Liver (tissue), 9 donors: Measurements from ENCODE around the gene CHTF18. TPM values are rescaled to one million over a fixed set of nuclear protein-coding genes. Genes with fewer than 3 reads are reported as not detected.

Experiments used
- DNase-seq: peaks from one replicate; pipeline ENCODE4 v3.0.0-alpha.2; 2017; ENCODE audit warnings: low spot score
- H3K27ac ChIP-seq, 2 donors: one replicate each; pipeline ENCODE4 v1.7.0; 2013; ENCODE audit warnings: inconsistent platforms in 2 of 2, low read length in 2 of 2, control low read depth in 1 of 2, low read depth in 1 of 2, mild to moderate bottlenecking in 1 of 2
- H3K27me3 ChIP-seq, 4 donors: one replicate each; pipeline versions ENCODE4 v1.6.1 to v1.7.0; 2013; ENCODE audit warnings: low read length in 3 of 4, inconsistent platforms in 1 of 4, mild to moderate bottlenecking in 1 of 4, moderate library complexity in 1 of 4; ENCODE audit not compliant: control insufficient read depth in 4 of 4, insufficient read depth in 4 of 4
- H3K36me3 ChIP-seq, 4 donors: one replicate each; pipeline versions ENCODE4 v1.6.1 to v1.7.0; 2013; ENCODE audit warnings: low read length in 3 of 4, mild to moderate bottlenecking in 3 of 4, low read depth in 1 of 4, moderate library complexity in 1 of 4; ENCODE audit not compliant: control insufficient read depth in 4 of 4, insufficient read depth in 3 of 4
- H3K4me1 ChIP-seq, 4 donors: one replicate each; pipeline versions ENCODE4 v1.6.1 to v1.7.0; 2013; ENCODE audit warnings: low read length in 3 of 4, mild to moderate bottlenecking in 3 of 4, moderate library complexity in 1 of 4; ENCODE audit not compliant: control insufficient read depth in 4 of 4, insufficient read depth in 4 of 4
- H3K4me3 ChIP-seq, 3 donors: one replicate each; pipeline versions ENCODE4 v1.6.1 to v1.7.0; 2013; ENCODE audit warnings: low read length in 3 of 3, control low read depth in 1 of 3, low read depth in 1 of 3, mild to moderate bottlenecking in 1 of 3
- H3K9ac ChIP-seq, 2 donors: one replicate each; pipeline ENCODE4 v1.7.0; 2013; ENCODE audit warnings: low read length in 2 of 2, mild to moderate bottlenecking in 2 of 2, moderate library complexity in 2 of 2, control low read depth in 1 of 2, low read depth in 1 of 2
- H3K9me3 ChIP-seq, 4 donors: one replicate each; pipeline versions ENCODE4 v1.6.1 to v1.7.0; 2013; ENCODE audit warnings: low read length in 3 of 4; ENCODE audit not compliant: control insufficient read depth in 4 of 4
- EGR1 ChIP-seq, 2 donors: IDR thresholded peaks; 2 replicates each; pipeline ENCODE4 v1.6.1; 2016 to 2018; ENCODE audit warnings: antibody characterized with exemption in 2 of 2, low read depth in 2 of 2
- FOXA1 ChIP-seq: IDR thresholded peaks from 2 replicates; pipeline ENCODE4 v1.6.1; 2016; ENCODE audit warnings: antibody characterized with exemption
- FOXA2 ChIP-seq: IDR thresholded peaks from 2 replicates; pipeline ENCODE4 v1.6.1; 2016; ENCODE audit warnings: antibody characterized with exemption
- HNF4A ChIP-seq, 2 donors: conservative IDR thresholded peaks; 2 replicates each; pipeline ENCODE4 v1.6.1; 2016; ENCODE audit warnings: antibody characterized with exemption in 2 of 2, mild to moderate bottlenecking in 2 of 2
- HNF4G ChIP-seq: IDR thresholded peaks from 2 replicates; pipeline ENCODE4 v1.6.1; 2016; ENCODE audit warnings: antibody characterized with exemption
- JUND ChIP-seq, 2 donors: IDR thresholded peaks; 2 replicates each; pipeline ENCODE4 v1.6.1; 2016; ENCODE audit warnings: antibody characterized with exemption in 2 of 2
- NR2F2 ChIP-seq: IDR thresholded peaks from 2 replicates; pipeline ENCODE4 v1.6.1; 2016; ENCODE audit warnings: antibody characterized with exemption
- RAD21 ChIP-seq, 2 donors: IDR thresholded peaks; 2 replicates each; pipeline ENCODE4 v1.6.1; 2016; ENCODE audit warnings: antibody characterized with exemption in 2 of 2, mild to moderate bottlenecking in 2 of 2
- RXRA ChIP-seq, 2 donors: IDR thresholded peaks; 2 replicates each; pipeline ENCODE4 v1.6.1; 2017 to 2018; ENCODE audit warnings: antibody characterized with exemption in 2 of 2, mild to moderate bottlenecking in 1 of 2
- SP1 ChIP-seq: IDR thresholded peaks from 2 replicates; pipeline ENCODE4 v1.6.1; 2018; ENCODE audit warnings: antibody characterized with exemption, mild to moderate bottlenecking
- TAF1 ChIP-seq: conservative IDR thresholded peaks from 2 replicates; pipeline ENCODE4 v1.6.1; 2016; ENCODE audit warnings: antibody characterized with exemption, mild to moderate bottlenecking
- YY1 ChIP-seq: IDR thresholded peaks from 2 replicates; pipeline ENCODE4 v1.6.1; 2016; ENCODE audit warnings: antibody characterized with exemption, mild to moderate bottlenecking
- ZBTB33 ChIP-seq: IDR thresholded peaks from 2 replicates; pipeline ENCODE4 v1.6.1; 2016; ENCODE audit warnings: antibody characterized with exemption
- WGBS: extraction: QIAGEN DNeasy Blood & Tissue Kit; methylation state at CpG from one replicate; pipeline ENCODE4 v1.1.7; 2013; 5-methylcytosine and 5-hydroxymethylcytosine counted together
- polyA plus RNA-seq, 2 donors: library from polyadenylated mRNA; stranded (reverse) in 1 of 2; unstranded in 1 of 2; fragments of 200-250 nt in 1 of 2; fragments of >200 nt in 1 of 2; fragmentation: Nextera tagmentation in 1 of 2; extraction: Ambion mirVana in 1 of 2; gene quantifications; one replicate each; pipeline versions ENCODE4 v1.2.1 to v1.2.3, GENCODE V29; 2013 to 2015
- total RNA-seq, 2 donors: library from RNA; depleted of rRNA; stranded (reverse); fragments of >200 nt; gene quantifications; one replicate each; pipeline ENCODE4 v1.2.3, GENCODE V29; 2014
- TF ChIP-seq, protein P1 (sequence below): IDR thresholded peaks from 2 replicates; pipeline ENCODE4 v1.6.1; 2016; ENCODE audit warnings: antibody characterized with exemption
- TF ChIP-seq, protein P2 (sequence below): IDR thresholded peaks from 2 replicates; pipeline ENCODE4 v1.6.1; 2016; ENCODE audit warnings: antibody characterized with exemption
- TF ChIP-seq, protein P3 (sequence below): IDR thresholded peaks from 2 replicates; pipeline ENCODE4 v1.6.1; 2016; ENCODE audit warnings: antibody characterized with exemption, mild to moderate bottlenecking
- TF ChIP-seq, protein P4 (sequence below): fragments of 150-350 bp; IDR thresholded peaks from 2 replicates; pipeline ENCODE4 v1.5.1; 2017; ENCODE audit warnings: improper control_type of control experiment, low read depth, low read length; ENCODE audit not compliant: missing input control
- donor health status: healthy.
- donor health status: healthy.
- donor health status: healthy.
- donor health status: healthy.
- donor health status: healthy.

CHTF18 gene
- total and polyA plus RNA-seq, 4 donors = 1.7 to 15.6 (median 3.9) TPM

DNA sequence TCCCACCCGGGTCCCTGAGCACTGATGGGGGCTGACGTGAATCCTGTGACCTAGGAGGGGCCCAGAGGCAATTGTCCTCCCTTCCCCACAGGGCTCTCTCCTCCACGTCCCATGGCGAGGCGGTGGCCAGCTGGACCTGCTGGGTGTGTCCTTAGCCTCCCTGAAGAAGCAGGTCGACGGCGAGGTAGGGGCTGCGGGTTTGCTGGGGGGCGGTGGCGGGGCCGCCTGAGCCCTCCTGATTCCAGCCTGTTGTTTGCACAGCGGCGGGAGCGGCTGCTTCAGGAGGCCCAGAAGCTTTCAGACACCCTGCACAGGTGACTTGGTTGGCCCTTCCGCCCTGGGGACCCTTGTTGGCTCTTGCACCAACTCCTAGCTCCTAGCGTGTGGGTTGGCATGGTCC is 1.7 kb downstream of the CHTF18 start:
- no peaks in the 10 kb centered on the region for H3K9me3 ChIP-seq
- H3K27ac ChIP-seq = no peak overlapping the region
- peaks cover 6 to 21% (median 18%) of the 10 kb centered on the region in 4 donors for H3K4me1 ChIP-seq
- 96% methylated on average over 17 of the region's 17 CpGs for WGBS
- H3K27me3 ChIP-seq = no peaks in the 10 kb centered on the region
- H3K4me3 ChIP-seq = no peak overlapping the region
- H3K36me3 ChIP-seq = peaks cover 0 to 3% (median 0%) of the 10 kb centered on the region in 4 donors
- H3K9ac ChIP-seq = no peak overlapping the region
- TF ChIP-seq, protein P1, sequence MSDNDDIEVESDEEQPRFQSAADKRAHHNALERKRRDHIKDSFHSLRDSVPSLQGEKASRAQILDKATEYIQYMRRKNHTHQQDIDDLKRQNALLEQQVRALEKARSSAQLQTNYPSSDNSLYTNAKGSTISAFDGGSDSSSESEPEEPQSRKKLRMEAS = no peak
- TF ChIP-seq HNF4G (no peak), RAD21 (IDR thresholded peaks at IDR 0.05) (no peak), FOXA2 (no peak), SP1 (no peak)
- TF ChIP-seq, protein P2, sequence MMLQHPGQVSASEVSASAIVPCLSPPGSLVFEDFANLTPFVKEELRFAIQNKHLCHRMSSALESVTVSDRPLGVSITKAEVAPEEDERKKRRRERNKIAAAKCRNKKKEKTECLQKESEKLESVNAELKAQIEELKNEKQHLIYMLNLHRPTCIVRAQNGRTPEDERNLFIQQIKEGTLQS = no peak
- TF ChIP-seq, protein P3, sequence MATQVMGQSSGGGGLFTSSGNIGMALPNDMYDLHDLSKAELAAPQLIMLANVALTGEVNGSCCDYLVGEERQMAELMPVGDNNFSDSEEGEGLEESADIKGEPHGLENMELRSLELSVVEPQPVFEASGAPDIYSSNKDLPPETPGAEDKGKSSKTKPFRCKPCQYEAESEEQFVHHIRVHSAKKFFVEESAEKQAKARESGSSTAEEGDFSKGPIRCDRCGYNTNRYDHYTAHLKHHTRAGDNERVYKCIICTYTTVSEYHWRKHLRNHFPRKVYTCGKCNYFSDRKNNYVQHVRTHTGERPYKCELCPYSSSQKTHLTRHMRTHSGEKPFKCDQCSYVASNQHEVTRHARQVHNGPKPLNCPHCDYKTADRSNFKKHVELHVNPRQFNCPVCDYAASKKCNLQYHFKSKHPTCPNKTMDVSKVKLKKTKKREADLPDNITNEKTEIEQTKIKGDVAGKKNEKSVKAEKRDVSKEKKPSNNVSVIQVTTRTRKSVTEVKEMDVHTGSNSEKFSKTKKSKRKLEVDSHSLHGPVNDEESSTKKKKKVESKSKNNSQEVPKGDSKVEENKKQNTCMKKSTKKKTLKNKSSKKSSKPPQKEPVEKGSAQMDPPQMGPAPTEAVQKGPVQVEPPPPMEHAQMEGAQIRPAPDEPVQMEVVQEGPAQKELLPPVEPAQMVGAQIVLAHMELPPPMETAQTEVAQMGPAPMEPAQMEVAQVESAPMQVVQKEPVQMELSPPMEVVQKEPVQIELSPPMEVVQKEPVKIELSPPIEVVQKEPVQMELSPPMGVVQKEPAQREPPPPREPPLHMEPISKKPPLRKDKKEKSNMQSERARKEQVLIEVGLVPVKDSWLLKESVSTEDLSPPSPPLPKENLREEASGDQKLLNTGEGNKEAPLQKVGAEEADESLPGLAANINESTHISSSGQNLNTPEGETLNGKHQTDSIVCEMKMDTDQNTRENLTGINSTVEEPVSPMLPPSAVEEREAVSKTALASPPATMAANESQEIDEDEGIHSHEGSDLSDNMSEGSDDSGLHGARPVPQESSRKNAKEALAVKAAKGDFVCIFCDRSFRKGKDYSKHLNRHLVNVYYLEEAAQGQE = no peak
- no peak for DNase-seq

GRCh38 chr16:791131-791530 is 2.7 kb downstream of the CHTF18 start:
- Histone ChIP-seq H3K4me1 (peaks cover 8 to 21% (median 18%) of the 10 kb centered on the region in 4 donors), H3K4me3 (no peak overlapping the region), H3K27ac (no peak overlapping the region), H3K36me3 (peaks cover 0 to 1% (median 0%) of the 10 kb centered on the region in 4 donors), H3K9me3 (no peaks in the 10 kb centered on the region), H3K27me3 (no peaks in the 10 kb centered on the region), H3K9ac (no peak overlapping the region)
- 98% methylated on average over 23 of the region's 23 CpGs for WGBS
- DNase-seq = no peak
- TF ChIP-seq HNF4G = no peak
- TF ChIP-seq HNF4A (conservative IDR thresholded peaks at IDR 0.05) = no peak
- TF ChIP-seq, protein P4, sequence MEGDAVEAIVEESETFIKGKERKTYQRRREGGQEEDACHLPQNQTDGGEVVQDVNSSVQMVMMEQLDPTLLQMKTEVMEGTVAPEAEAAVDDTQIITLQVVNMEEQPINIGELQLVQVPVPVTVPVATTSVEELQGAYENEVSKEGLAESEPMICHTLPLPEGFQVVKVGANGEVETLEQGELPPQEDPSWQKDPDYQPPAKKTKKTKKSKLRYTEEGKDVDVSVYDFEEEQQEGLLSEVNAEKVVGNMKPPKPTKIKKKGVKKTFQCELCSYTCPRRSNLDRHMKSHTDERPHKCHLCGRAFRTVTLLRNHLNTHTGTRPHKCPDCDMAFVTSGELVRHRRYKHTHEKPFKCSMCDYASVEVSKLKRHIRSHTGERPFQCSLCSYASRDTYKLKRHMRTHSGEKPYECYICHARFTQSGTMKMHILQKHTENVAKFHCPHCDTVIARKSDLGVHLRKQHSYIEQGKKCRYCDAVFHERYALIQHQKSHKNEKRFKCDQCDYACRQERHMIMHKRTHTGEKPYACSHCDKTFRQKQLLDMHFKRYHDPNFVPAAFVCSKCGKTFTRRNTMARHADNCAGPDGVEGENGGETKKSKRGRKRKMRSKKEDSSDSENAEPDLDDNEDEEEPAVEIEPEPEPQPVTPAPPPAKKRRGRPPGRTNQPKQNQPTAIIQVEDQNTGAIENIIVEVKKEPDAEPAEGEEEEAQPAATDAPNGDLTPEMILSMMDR = no peak
- no peak for TF ChIP-seq YY1
- TF ChIP-seq TAF1 = no peak
- no peak for TF ChIP-seq RAD21 (IDR thresholded peaks at IDR 0.05)
- TF ChIP-seq, protein P1 = no peak
- TF ChIP-seq EGR1 (IDR thresholded peaks at IDR 0.05; ENCODE audit: low read depth in 2 of 2) = no peak
- no peak for TF ChIP-seq FOXA2
- no peak for TF ChIP-seq ZBTB33
- no peak for TF ChIP-seq FOXA1
- TF ChIP-seq JUND (IDR thresholded peaks at IDR 0.05) = no peak
- TF ChIP-seq, protein P3 = no peak
- TF ChIP-seq RXRA (IDR thresholded peaks at IDR 0.05) = no peak
- no peak for TF ChIP-seq NR2F2
- TF ChIP-seq, protein P2 = no peak
